Cardiac fibroblast (primary cell): Measurements from ENCODE around the gene FOCAD.

Experiments
- DNase-seq, 2 donors: peaks; one replicate each; pipeline versions ENCODE4 v3.0.0 to v3.0.0-alpha.2; 2010; ENCODE audit warnings: low read depth in 2 of 2
- H3K4me3 ChIP-seq, 2 donors: replicated peaks in 1 of 2; 1 replicate in 1 of 2; 2 replicates in 1 of 2; pipeline ENCODE4 v1.5.1; 2011; ENCODE audit warnings: low read depth in 2 of 2, low read length in 2 of 2, mild to moderate bottlenecking in 2 of 2, moderate library complexity in 1 of 2
- CTCF ChIP-seq: IDR thresholded peaks from one replicate; pipeline ENCODE4 v1.5.1; 2011; ENCODE audit warnings: low read depth, mild to moderate bottlenecking, low read length, inconsistent platforms

The FOCAD gene

GRCh38 chr9:20746967-20747366, 62.9 kb downstream of the FOCAD start:
- H3K4me3 ChIP-seq = no peak overlapping the region
- no peak for TF ChIP-seq CTCF
- DNase-seq = no peak

DNA sequence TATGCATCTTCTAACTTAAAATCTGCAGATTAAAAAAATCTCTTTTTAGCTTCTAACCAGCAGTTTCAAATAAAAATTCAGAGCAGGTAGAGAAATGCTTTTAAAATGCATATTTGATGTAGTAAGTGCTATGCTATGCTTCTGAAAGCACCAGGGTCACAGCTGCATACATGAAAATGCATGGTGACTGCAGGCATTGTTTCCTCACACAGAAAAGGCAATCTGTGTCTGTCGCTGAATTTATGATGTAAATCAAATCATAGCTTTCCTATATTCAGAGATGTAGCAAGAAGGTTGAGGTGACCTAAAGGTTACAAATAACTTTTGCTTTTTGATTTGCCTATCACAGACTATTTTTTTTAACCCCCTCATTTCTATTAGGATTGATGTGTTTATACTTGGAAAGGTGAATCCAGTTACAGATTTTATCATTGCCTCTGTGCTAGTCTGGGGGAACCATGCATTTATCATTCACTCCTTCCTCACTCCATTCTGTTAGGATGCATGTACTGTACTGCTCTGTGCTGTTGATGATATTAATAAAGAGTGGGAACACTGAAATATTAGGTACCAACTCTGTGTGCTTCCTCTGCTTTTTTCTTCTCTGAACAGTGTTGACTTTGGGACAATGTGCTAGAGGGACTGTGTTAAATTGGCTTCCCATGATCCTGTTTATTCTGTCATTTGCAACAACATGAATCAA, 65.6 kb downstream of the FOCAD start:
- no peak for DNase-seq
- no peak for TF ChIP-seq CTCF

GRCh38 chr9:20753761-20754160, 69.7 kb downstream of the FOCAD start:
- no peak for TF ChIP-seq CTCF
- peak in 1 of 2 donors; percentile 14 for DNase-seq
- H3K4me3 ChIP-seq = no peak overlapping the region

More for the DNA sequence above, 65.6 kb downstream of the FOCAD start:
- no peak overlapping the region for H3K4me3 ChIP-seq

- TF ChIP-seq CTCF = no peak
- DNase-seq = peak; percentile 12 to 29
Measured at GRCh38 chr9:20754556-20754955, 70.5 kb downstream of the FOCAD start.

GRCh38 chr9:20760246-20760891, 76.3 kb downstream of the FOCAD start:
- DNase-seq = peak in 1 of 2 donors; percentile 39
- no peak overlapping the region for H3K4me3 ChIP-seq

More at GRCh38 chr9:20754556-20754955, 70.5 kb downstream of the FOCAD start:
- no peak overlapping the region for H3K4me3 ChIP-seq

DNA sequence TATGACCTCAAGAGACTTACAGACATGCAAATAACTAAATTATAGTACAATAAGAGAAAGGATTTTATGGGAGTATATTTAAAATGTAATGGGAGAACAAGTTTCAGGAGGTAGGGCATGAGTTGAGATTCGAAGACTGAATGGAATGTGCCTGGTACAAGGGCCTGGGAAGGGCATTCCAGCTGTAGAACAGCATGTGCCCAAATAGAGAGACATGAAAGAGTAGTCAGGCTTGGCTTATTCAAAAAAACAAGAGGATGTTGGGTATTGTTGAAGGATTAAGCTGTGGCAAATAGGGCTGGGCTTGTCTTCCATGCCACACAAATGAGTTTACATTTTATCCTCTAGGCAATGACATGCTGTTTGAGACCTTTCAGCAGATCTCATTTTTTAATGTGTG, 86.9 kb downstream of the FOCAD start:
- no peak for TF ChIP-seq CTCF
- no peak overlapping the region for H3K4me3 ChIP-seq
- no peak for DNase-seq

More at GRCh38 chr9:20760246-20760891, 76.3 kb downstream of the FOCAD start:
- no peak for TF ChIP-seq CTCF
